MM.1S (cell line): Measurements from ENCODE around the gene TMEM109.

Experiments
- EZH2 ChIP-seq: fragments of 300-600 bp; sonication (generic); optimal IDR thresholded peaks from 2 replicates; pipeline ENCODE3; 2017; ENCODE audit warnings: low read depth, mild to moderate bottlenecking, antibody characterized with exemption, low read length, mixed read lengths
- EZH2phosphoT487 ChIP-seq: fragments of 300-600 bp; sonication (generic); IDR thresholded peaks from 2 replicates; pipeline ENCODE4 v1.6.1; 2018; ENCODE audit warnings: antibody characterized with exemption, low read length
- TF ChIP-seq, protein P1 (sequence below): fragments of 300-600 bp; sonication (generic); IDR thresholded peaks from 2 replicates; pipeline ENCODE4 v1.5.1; 2016; ENCODE audit warnings: antibody characterized with exemption, low read length, mixed read lengths

DNA sequence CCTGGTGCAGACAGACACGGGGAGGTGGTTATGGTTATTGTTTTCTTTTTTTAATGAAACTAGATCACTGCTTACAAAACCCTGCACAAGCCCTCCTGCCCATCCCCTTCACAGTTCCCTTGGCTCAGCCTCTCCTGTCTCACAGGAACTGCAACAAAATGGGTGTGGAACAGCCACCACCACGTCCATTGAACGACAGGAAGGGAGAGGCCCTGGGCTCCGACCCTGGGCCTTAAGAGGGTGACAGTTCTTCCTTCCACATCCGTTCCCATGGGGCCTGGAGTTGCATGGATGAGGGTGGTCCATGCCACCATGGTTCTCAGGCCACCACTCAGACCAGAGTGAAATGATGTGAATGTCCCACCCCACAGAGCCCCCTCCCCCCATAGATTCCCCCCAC lies 23.3 kb upstream of the TMEM109 start:
- TF ChIP-seq, protein P1, sequence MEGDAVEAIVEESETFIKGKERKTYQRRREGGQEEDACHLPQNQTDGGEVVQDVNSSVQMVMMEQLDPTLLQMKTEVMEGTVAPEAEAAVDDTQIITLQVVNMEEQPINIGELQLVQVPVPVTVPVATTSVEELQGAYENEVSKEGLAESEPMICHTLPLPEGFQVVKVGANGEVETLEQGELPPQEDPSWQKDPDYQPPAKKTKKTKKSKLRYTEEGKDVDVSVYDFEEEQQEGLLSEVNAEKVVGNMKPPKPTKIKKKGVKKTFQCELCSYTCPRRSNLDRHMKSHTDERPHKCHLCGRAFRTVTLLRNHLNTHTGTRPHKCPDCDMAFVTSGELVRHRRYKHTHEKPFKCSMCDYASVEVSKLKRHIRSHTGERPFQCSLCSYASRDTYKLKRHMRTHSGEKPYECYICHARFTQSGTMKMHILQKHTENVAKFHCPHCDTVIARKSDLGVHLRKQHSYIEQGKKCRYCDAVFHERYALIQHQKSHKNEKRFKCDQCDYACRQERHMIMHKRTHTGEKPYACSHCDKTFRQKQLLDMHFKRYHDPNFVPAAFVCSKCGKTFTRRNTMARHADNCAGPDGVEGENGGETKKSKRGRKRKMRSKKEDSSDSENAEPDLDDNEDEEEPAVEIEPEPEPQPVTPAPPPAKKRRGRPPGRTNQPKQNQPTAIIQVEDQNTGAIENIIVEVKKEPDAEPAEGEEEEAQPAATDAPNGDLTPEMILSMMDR, result no peak
- TF ChIP-seq EZH2, result no peak
- no peak for TF ChIP-seq EZH2phosphoT487
